Right lobe of liver (tissue), 6 donors: ENCODE data around the gene CNIH2. TPM values are rescaled to one million over a fixed set of nuclear protein-coding genes. Genes with fewer than 3 reads are reported as not detected.

ENCODE experiments used
- ATAC-seq, 4 donors: fragments of 200-7000 bp; cut with Tn5 transposase; one replicate each; pipeline ENCODE4 v1.9.1; 2020; ENCODE audit warnings: mild to moderate bottlenecking in 4 of 4, moderate library complexity in 4 of 4
- DNase-seq, 3 donors: peaks; one replicate each; pipeline ENCODE4 v3.0.0-alpha.2; 2020
- H3K27ac ChIP-seq, 3 donors: fragments of 200-600 bp; one replicate each; pipeline ENCODE4 v1.8.0; 2022
- H3K27me3 ChIP-seq, 2 donors: fragments of 200-600 bp; one replicate each; pipeline ENCODE4 v1.8.0; 2022
- H3K36me3 ChIP-seq, 4 donors: fragments of 200-600 bp; sonication (generic) in 1 of 4; one replicate each; pipeline versions ENCODE4 v1.5.1 to v1.8.0; 2017 to 2022; ENCODE audit warnings: control low read depth in 1 of 4
- H3K4me1 ChIP-seq, 4 donors: fragments of 200-600 bp; sonication (generic) in 1 of 4; one replicate each; pipeline versions ENCODE4 v1.5.1 to v1.8.0; 2017 to 2022; ENCODE audit warnings: control low read depth in 1 of 4
- H3K4me3 ChIP-seq, 3 donors: fragments of 200-600 bp; one replicate each; pipeline ENCODE4 v1.8.0; 2022
- H3K9me3 ChIP-seq, 4 donors: fragments of 200-600 bp; sonication (generic) in 1 of 4; one replicate each; pipeline versions ENCODE4 v1.5.1 to v1.8.0; 2017 to 2022; ENCODE audit warnings: control low read depth in 1 of 4
- POLR2A ChIP-seq: fragments of 450-650 bp; IDR thresholded peaks from one replicate; pipeline ENCODE4 v1.6.1; 2017; ENCODE audit warnings: antibody characterized with exemption, mild to moderate bottlenecking
- WGBS: methylation state at CpG from one replicate; pipeline ENCODE4 v1.1.6; 2018; ENCODE audit warnings: low coverage, low lambda C conversion rate; ENCODE audit not compliant: insufficient coverage; ENCODE audit errors: missing lambda C conversion rate; 5-methylcytosine and 5-hydroxymethylcytosine counted together
- intact Hi-C, 2 donors: fragments of 100-400 bp; cut with DNase I; formaldehyde crosslinking; loops; one replicate each; pipeline versions ENCODE4 v1.11.2 to v1.14.1; 2022
- total RNA-seq, 6 experiments: library from RNA; depleted of rRNA in 2 of 6; stranded (reverse); fragments of >200 nt in 2 of 6; fragmentation: NEBNext Ultra II Directional in 3 of 6; extraction: Animal tissue kit (Norgen Biotek cat#: 25700) in 3 of 6; gene quantifications; one replicate each; pipeline versions ENCODE4 v1.1.0 to v1.2.4, GENCODE V29; 2016 to 2023
- TF ChIP-seq, protein P1 (sequence below), 4 donors: fragments of 200-600 bp in 3 of 4; fragments of 450-650 bp in 1 of 4; IDR thresholded peaks; one replicate each; pipeline versions ENCODE4 v1.5.1 to v1.8.0; 2016 to 2022; ENCODE audit warnings: antibody characterized with exemption in 4 of 4, mild to moderate bottlenecking in 2 of 4
- donor health status: DM: no; HTN: yes; CAD: no.
- donor health status: DM: no; HTN: no; CAD: no.
- donor health status: DM: no; HTN: no; CAD: no.
- donor health status: DM: no; HTN: yes; CAD: no.
- donor health status: DM: no; HTN: yes; CAD: no.

Gene CNIH2
- total RNA-seq, 6 experiments from 2014 or later: 0.26 to 0.51 TPM; not detected in 4

GRCh38 chr11:66321606-66322005 lies 43.6 kb downstream of the CNIH2 start:
- Histone ChIP-seq H3K9me3 (no peaks in the 10 kb centered on the region), H3K4me1 (peaks cover 0 to 12% (median 5%) of the 10 kb centered on the region in 4 donors), H3K27ac (no peak overlapping the region), H3K27me3 (no peaks in the 10 kb centered on the region), H3K36me3 (no peaks in the 10 kb centered on the region), H3K4me3 (no peak overlapping the region)
- no peak for DNase-seq
- WGBS: 95% methylated on average over 2 of the region's 4 CpGs
- ATAC-seq: no peak
- intact Hi-C loops: no loop called here
- no peak for TF ChIP-seq POLR2A
- TF ChIP-seq, protein P1, sequence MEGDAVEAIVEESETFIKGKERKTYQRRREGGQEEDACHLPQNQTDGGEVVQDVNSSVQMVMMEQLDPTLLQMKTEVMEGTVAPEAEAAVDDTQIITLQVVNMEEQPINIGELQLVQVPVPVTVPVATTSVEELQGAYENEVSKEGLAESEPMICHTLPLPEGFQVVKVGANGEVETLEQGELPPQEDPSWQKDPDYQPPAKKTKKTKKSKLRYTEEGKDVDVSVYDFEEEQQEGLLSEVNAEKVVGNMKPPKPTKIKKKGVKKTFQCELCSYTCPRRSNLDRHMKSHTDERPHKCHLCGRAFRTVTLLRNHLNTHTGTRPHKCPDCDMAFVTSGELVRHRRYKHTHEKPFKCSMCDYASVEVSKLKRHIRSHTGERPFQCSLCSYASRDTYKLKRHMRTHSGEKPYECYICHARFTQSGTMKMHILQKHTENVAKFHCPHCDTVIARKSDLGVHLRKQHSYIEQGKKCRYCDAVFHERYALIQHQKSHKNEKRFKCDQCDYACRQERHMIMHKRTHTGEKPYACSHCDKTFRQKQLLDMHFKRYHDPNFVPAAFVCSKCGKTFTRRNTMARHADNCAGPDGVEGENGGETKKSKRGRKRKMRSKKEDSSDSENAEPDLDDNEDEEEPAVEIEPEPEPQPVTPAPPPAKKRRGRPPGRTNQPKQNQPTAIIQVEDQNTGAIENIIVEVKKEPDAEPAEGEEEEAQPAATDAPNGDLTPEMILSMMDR (IDR thresholded peaks at IDR 0.05): no peak

GRCh38 chr11:66322732-66323427 lies 44.9 kb downstream of the CNIH2 start:
- ATAC-seq (no peak), DNase-seq (no peak)
- Histone ChIP-seq H3K9me3 (no peaks in the 10 kb centered on the region), H3K4me3 (no peak overlapping the region), H3K4me1 (peaks cover 0 to 10% (median 4%) of the 10 kb centered on the region in 4 donors), H3K27ac (no peak overlapping the region), H3K27me3 (no peaks in the 10 kb centered on the region), H3K36me3 (no peaks in the 10 kb centered on the region)
- no peak for TF ChIP-seq POLR2A
- TF ChIP-seq, protein P1 (IDR thresholded peaks at IDR 0.05): no peak
- WGBS: 84% methylated on average over 10 of the region's 11 CpGs
- intact Hi-C loops: no loop called here

GRCh38 chr11:66323684-66324083 lies 45.7 kb downstream of the CNIH2 start:
- H3K36me3 ChIP-seq: no peaks in the 10 kb centered on the region
- TF ChIP-seq POLR2A: no peak
- TF ChIP-seq, protein P1 (IDR thresholded peaks at IDR 0.05): no peak
- H3K27ac ChIP-seq: no peak overlapping the region
- H3K9me3 ChIP-seq: no peaks in the 10 kb centered on the region
- ATAC-seq (no peak), DNase-seq (no peak)
- H3K4me1 ChIP-seq: peaks cover 0 to 9% (median under 1%) of the 10 kb centered on the region in 4 donors
- WGBS: 85% methylated on average over 1 of the region's 1 CpG
- no peaks in the 10 kb centered on the region for H3K27me3 ChIP-seq
- intact Hi-C loops: no loop called here
- H3K4me3 ChIP-seq: no peak overlapping the region

DNA sequence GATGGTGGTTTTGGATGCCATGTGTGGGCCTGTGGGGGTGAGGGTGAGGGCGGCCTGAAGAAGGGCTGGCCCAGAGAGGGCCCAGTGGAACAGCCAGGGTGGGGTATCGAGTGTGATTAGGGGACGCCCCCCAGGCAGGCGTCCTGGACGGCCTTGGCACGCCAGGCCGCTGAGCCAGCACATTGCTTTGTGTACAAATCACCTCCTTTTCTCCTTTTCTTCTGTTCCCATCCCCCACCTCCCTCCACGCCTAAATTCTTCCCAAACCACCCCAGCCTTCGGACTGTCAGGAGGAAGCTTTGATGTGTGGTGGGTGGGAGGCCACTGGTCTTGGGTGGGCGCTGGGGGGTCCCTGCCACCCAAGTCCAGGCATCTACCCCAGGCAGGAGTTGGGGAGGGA lies 46.7 kb downstream of the CNIH2 start:
- Histone ChIP-seq H3K4me3 (no peak overlapping the region), H3K4me1 (peaks cover 0 to 8% (median 0%) of the 10 kb centered on the region in 4 donors), H3K36me3 (no peaks in the 10 kb centered on the region), H3K27ac (no peak overlapping the region), H3K27me3 (no peaks in the 10 kb centered on the region), H3K9me3 (no peaks in the 10 kb centered on the region)
- DNase-seq (no peak), ATAC-seq (no peak)
- TF ChIP-seq, protein P1 (IDR thresholded peaks at IDR 0.05): no peak
- TF ChIP-seq POLR2A: no peak
- intact Hi-C loops: no loop called here
- WGBS: no CpG with 5 or more reads among the region's 10 CpGs
